T-helper 1 cell treated with Interleukin-12 subunit alpha and Interleukin-12 subunit beta and Interleukin-4 antibody, amounts not matched to agents 30 ng/mL and 1 ng/mL, for 36 hours (primary cell): Measurements from ENCODE around the gene CALCR. TPM values are rescaled to one million over a fixed set of nuclear protein-coding genes. Genes with fewer than 3 reads are reported as not detected.
"Not testable (repeated sequence)": the region's sequence is repeated elsewhere in the genome, so short reads cannot be mapped to it uniquely, and the experiment has no call there.

ENCODE experiments used
- intact Hi-C: fragments of 100-400 bp; cut with micrococcal nuclease; formaldehyde crosslinking; loops from one replicate; pipeline ENCODE4 v1.15.1; 2024
- total RNA-seq: library from RNA; stranded (reverse); gene quantifications from 2 replicates; pipeline ENCODE4 v1.2.3, GENCODE V29; 2022

CALCR gene
- total RNA-seq, 1 donor from 2014 or later: not detected

- intact Hi-C loops: no loop called here
Observed at GRCh38 chr7:93562106-93562505, 12.4 kb downstream of the CALCR start.

GRCh38 chr7:93559639-93560491, 14.7 kb downstream of the CALCR start:
- intact Hi-C loops: no loop called here

DNA sequence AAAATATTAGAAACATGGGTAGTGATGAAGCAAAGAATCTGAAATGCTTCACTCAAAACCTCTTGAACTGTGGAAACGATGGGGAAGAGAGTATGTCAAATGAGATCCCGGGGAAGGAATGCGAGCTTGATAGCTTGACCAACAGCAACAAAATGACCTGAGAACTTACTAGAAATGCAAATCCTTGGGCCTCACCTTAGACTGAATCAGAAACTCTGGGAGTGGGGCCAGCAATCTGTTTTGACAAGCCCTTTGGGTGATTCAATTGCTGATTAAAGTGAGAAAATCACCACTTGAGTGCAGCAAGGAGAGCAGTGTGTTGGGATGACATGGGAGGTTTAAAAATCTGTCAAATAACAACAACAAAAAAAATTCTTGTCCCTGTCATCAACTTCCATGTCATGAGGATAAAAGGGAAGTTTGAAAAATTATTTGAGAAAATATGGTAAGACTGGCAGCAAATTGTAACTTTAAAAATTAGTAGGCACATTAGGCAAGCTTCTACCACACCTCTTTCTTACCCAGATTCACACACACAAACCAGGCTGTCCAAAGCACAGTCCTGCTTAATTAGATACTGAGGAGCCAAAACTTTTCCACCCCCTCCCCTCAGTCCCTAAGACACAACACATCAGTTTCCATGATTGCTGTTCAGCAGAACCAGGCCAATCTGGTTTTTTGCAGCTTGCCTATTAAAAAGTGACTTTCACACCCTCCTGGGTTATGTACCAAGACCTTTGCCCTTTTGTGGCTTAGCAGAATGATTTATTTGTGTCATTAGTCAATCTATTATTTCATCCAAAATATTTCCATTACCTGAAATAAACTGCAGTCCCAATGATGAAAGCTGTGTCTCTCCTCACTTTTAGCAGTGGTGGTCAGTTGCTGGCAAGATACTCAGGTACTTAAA, 15.6 kb downstream of the CALCR start:
- intact Hi-C loops: no loop called here

GRCh38 chr7:93551931-93552330, 22.6 kb downstream of the CALCR start:
- intact Hi-C loops: loop anchor here (1.0 to 5.0 kb wide), 2 partner anchors 307 to 460 kb away; no protein-coding TSS in a partner anchor

DNA sequence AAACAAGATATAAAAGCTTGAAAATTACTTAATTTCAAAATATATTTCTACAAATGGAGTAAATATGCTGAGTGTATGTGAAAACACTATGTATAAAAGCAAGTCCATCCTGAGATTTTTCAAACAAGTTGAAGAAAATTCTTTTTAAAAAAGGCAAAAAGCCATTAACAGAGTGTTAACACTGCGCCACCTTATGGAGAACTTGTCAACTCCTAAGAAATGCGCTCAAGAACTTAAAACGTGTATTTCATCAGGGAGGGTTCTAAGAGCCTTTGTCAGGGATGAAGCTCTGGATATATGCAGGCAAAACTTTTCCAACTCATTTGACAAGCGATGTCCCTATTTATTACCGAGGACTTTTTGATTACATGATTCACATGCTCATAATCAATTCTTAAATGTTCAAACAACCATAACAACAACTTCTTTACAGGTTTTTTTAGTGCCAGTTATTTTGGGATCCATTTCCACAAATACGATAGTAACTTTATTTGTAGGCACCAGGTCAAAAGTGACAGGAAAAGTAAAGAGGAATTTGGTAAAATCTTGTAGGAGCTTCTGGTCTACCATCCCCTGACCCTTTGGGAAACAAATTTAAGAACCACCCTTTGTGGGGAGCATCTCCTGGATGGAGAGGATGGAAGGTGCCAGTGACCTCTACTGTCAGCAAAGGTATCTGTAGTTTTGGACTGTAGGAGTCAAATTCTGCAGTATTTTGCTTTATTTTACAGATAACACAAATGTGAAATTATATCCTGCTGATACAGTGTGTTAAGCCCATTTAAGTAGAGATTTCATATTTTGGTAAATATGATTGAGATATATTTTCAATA, 23.2 kb downstream of the CALCR start:
- intact Hi-C loops: loop anchor here (1.0 to 5.0 kb wide), 2 partner anchors 306 to 459 kb away; no protein-coding TSS in a partner anchor

GRCh38 chr7:93547716-93548115, 26.8 kb downstream of the CALCR start:
- intact Hi-C loops: no loop called here

GRCh38 chr7:93544691-93545090, 29.8 kb downstream of the CALCR start:
- intact Hi-C loops: no loop called here

DNA sequence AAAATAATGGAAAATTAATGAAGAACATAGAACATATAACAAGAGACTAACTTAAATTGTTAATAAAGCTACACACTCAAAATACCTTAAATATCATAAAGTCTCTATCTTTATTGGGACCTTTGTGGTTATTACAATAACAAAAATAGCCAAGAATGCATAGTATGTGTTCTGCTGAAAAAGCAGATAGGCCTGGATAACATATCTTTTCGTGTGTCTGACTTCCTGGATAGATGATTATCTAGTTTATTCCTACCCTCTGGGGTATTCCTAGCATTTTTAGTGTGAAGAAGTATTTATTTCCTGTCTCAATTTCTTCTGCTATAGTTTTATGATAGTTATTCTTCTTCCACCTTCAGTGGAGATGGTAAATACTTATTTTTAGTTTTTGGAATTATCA, 36.5 kb downstream of the CALCR start:
- intact Hi-C loops: no loop called here

DNA sequence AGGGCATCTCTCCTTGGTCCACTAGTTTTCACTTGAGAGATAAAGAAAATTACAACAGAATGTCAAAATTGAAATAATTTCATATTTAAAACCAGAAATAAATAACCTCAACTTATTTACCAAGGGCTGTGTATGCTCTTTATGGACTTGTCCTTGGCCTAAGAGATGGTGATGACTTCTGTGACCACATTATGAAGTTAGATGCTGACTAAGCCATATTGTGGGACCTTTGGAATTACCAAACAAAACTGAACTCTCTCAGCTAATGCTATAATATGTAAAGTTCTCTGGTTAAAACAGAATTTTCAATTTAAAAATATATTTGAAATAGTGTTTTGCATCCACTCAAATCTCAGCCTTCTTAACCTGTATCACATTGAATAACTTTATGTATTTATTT, 38.9 kb downstream of the CALCR start:
- intact Hi-C loops: no loop called here

GRCh38 chr7:93530701-93531100, 43.8 kb downstream of the CALCR start:
- intact Hi-C loops: no loop called here

GRCh38 chr7:93516834-93517233, 57.7 kb downstream of the CALCR start:
- intact Hi-C loops: no loop called here

DNA sequence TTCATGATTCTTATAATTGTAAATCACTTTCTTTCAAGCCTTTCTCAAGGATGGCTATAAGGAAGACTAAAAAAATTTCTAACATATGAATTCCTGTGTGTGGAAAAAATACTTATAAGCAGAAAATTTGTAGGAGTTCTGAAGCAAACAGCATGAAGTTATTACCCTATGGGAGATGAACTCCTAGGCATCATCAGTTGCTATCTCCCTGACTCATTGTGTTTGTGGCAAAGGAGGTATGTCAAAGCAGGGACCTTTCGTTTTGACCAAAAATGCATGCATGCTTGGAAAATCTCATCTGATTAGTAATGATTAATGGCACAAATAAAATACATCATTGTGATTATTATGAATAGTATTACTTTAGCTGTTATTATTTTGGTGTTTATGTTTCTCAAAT, 59.4 kb downstream of the CALCR start:
- intact Hi-C loops: no loop called here

- intact Hi-C loops: no loop called here
Observed at GRCh38 chr7:93509303-93509702, 65.2 kb downstream of the CALCR start.

DNA sequence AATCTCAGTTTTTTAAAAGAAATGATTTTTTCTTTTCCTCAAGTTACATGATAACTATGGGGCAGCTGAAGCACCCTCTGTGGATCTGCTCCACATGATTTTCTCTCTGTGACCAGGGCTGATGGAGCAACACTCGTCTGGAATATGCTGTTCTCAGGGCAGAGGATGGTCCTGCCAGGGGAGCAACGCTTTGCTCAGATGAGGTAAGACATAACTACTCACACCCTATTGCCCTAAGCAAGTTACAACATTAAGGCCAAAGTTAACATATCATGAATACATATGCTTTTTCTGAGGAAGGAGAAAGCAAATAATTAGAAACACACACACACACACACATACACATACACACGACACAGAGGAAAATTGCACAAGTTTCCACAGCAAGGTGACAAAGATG, 71.4 kb downstream of the CALCR start:
- intact Hi-C loops: no loop called here

- intact Hi-C loops: not testable (repeated sequence)
Observed at GRCh38 chr7:93491860-93492259, 82.7 kb downstream of the CALCR start.

DNA sequence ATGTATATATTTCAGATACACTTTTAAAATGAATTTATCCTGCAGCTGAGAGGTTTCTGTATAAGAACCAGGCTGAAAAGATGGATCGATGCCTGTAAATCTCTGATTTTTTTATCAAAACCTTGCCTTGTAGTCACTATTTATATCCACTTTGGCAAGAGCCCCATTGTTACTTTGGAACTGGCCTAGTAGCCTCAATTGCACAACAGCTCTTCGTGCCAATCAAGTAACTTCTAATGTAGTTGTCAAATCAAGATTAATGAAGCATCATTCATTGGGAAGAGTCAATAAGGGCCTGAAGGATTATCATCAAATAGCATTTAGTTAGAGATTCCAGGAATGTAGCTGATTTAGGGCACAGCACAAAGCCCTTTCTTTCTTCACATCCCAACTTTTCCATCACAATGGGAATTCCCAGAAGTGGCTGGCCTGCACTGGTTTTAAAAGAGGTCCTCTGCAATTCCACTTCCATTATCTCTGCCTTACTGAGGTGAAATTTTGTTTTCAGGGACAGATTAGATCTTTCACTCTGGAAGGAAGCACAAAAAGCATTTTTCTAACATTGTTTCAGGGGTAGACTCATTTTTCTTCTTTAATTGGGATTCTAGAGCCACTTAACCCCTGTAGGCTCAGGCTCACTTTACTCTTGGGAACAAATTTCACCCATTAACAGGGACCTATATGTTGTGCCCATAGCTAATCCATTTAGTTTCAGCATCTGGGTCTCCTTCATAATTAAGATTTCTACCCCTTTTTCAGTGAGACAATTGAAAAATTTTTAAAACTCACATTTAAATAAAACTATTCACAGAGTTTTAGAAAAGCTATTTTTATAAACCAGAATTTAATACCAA, 97.8 kb downstream of the CALCR start:
- intact Hi-C loops: no loop called here

- intact Hi-C loops: no loop called here
Observed at GRCh38 chr7:93475811-93476210, 98.7 kb downstream of the CALCR start.

- intact Hi-C loops: no loop called here
Observed at GRCh38 chr7:93471456-93471855, 103.1 kb downstream of the CALCR start.

DNA sequence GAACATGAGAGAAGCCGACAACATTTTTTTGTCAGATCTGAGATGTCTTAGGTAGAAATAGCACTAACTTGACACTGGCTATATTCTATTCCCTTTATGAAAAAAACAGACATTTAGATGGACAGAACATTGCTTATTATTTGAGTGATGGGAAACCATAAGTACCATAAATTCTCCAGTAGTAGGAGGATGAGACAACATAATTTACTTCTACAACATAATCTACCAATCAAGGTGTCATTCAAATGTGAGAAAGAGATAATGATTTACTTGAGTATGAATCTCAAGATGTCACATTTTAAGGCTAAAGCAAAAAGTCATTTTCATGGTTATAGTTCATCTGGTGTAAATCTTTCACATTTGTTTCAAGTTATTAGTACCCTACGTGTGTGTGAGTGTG, 110.8 kb downstream of the CALCR start:
- intact Hi-C loops: no loop called here

DNA sequence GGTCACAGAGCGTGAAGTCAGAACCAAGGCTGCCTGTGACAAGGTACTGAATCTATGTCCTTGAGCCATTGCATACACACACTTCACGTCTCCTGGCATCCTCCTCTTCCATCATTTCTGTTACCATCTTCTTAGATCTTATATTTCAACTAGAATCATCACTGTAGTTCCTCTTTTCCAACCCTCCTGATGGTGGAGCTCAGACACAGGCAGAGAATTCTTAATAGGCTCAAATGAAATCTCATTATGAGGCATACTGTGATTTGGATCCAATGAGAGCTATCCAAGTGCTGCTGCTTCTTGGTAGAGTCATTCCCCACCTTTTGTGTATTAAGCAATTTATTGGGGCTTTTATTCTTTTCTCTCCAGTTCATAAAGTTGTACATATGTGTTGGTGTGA, 113.2 kb downstream of the CALCR start:
- intact Hi-C loops: no loop called here
